Kidney (tissue), 14 donors: Measurements from ENCODE around the gene MAP2K3. TPM values are rescaled to one million over a fixed set of nuclear protein-coding genes. Genes with fewer than 3 reads are reported as not detected.
A peak's percentile ranks its signal among the peaks of the same experiment; 100 is the strongest.

Experiments used
- DNase-seq, 5 donors: peaks; one replicate each; pipeline ENCODE4 v3.0.0-alpha.2; 2013 to 2020
- FAIRE-seq: peaks from 2 replicates; lab custom pipeline; 2012; peaks lifted over from hg19 to GRCh38; lab: Jason Lieb, UNC
- H3K27ac ChIP-seq, 2 donors: one replicate each; pipeline ENCODE4 v1.7.0; 2013; ENCODE audit warnings: low read depth in 2 of 2, low read length in 2 of 2, inconsistent platforms in 1 of 2
- H3K27me3 ChIP-seq: one replicate; pipeline ENCODE4 v1.7.1; 2013; ENCODE audit warnings: low read length, inconsistent platforms; ENCODE audit not compliant: control insufficient read depth, insufficient read depth
- H3K36me3 ChIP-seq, 3 donors: one replicate each; pipeline versions ENCODE4 v1.7.0 to v1.7.1; 2013; ENCODE audit warnings: low read length in 3 of 3, control low read depth in 1 of 3, inconsistent platforms in 1 of 3; ENCODE audit not compliant: insufficient read depth in 3 of 3, control insufficient read depth in 2 of 3
- H3K4me1 ChIP-seq, 3 donors: one replicate each; pipeline versions ENCODE4 v1.7.0 to v1.7.1; 2013; ENCODE audit warnings: low read length in 3 of 3, inconsistent platforms in 1 of 3, low read depth in 1 of 3; ENCODE audit not compliant: control insufficient read depth in 2 of 3, insufficient read depth in 2 of 3
- H3K4me3 ChIP-seq, 3 donors: one replicate each; pipeline versions ENCODE4 v1.7.0 to v1.8.1; 2013; ENCODE audit warnings: low read length in 3 of 3, control low read depth in 1 of 3, inconsistent platforms in 1 of 3
- H3K9ac ChIP-seq, 3 donors: one replicate each; pipeline versions ENCODE4 v1.7.0 to v1.7.1; 2013; ENCODE audit warnings: low read length in 3 of 3, control low read depth in 1 of 3, inconsistent platforms in 1 of 3
- H3K9me3 ChIP-seq, 3 donors: one replicate each; pipeline versions ENCODE4 v1.7.0 to v1.7.1; 2013; ENCODE audit warnings: low read length in 3 of 3, control low read depth in 1 of 3, inconsistent platforms in 1 of 3; ENCODE audit not compliant: control insufficient read depth in 2 of 3, insufficient read depth in 1 of 3
- intact Hi-C: fragments of 100-400 bp; cut with DNase I; formaldehyde crosslinking; loops from one replicate; pipeline ENCODE4 v1.11.1; 2022
- polyA plus RNA-seq: library from polyadenylated mRNA; stranded (reverse); fragments of 350-450 nt; fragmentation: Illumina TruSeq; extraction: RNeasy Lipid Tissue Mini Kit (QIAGEN cat#74804); gene quantifications from one replicate; pipeline ENCODE4 v1.2.3, GENCODE V29; 2014; ENCODE audit warnings: low read depth, low replicate concordance; ENCODE audit not compliant: insufficient read depth
- total RNA-seq: library from RNA; stranded (reverse); fragmentation: NEBNext Ultra II Directional; extraction: Animal tissue kit (Norgen Biotek cat#: 25700); gene quantifications from one replicate; pipeline ENCODE4 v1.2.1, GENCODE V29; 2021
- TF ChIP-seq, protein P1 (sequence below): IDR thresholded peaks from 3 replicates; pipeline ENCODE4 v1.5.1; 2012; ENCODE audit warnings: mild to moderate bottlenecking, moderate library complexity, borderline replicate concordance; ENCODE audit not compliant: insufficient read depth; ENCODE audit errors: extremely low read depth
- donor health status: control.
- donor health status: control.
- donor health status: control.
- donor health status: control.
- donor health status: control.
- donor health status: DM: yes; HTN: yes; CAD: no.
- donor health status: Normal renal cell carcinoma (clear cell type).

The MAP2K3 gene
- total and polyA plus RNA-seq, 2 donors from 2014 or later = 40.1 to 44.0 TPM

DNA sequence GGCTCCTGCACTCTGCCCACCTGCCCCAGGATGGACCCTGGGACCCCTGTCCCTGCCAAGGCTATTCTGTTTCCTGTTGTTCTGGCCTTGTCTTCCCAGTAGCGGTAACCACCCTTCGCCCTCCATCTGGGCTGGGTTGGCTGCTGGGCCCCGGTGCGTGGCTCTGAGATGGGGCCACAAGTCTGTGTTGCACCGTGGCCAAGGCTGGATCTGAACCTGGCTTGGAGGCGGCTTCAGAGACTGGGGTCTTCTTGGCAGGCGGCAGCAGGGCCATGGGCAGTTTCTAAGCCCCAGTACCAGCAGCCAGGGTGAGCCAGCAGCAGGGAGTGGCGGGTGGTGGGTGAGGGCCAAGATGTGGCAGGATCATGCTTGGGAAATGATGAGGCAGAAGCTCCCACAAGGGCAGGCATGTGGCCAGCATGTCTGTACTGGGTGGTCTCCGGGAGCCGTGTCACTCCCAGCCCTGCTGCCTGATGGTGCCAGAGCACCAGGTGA, 12.6 kb downstream of the MAP2K3 start:
- peaks cover 0 to 30% (median 21%) of the 10 kb centered on the region in 3 donors for H3K36me3 ChIP-seq
- no peak overlapping the region for H3K9ac ChIP-seq
- no peak overlapping the region for H3K27ac ChIP-seq

DNA sequence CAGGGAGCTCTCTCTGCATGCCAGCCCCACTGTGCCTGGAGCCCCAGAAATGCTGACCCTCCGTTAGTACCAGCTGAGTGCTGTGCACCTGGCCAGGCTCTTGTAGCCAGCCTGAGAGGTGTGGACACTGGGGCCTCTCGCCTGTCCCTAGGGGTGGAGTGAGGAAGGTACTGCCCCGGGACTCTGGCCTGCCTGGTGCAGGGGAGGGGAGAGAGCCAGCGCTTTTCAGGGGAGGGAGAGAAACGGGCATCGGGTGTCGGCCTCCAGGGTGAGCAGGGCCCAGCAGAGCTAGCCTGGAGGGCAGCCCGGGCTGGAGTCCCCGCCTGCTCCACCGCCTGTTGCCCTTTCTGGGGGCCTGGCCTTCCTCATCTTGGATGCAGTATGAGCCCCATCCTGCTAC, 13.1 kb downstream of the MAP2K3 start:
- no peak overlapping the region for H3K4me3 ChIP-seq
- peaks cover 0 to 19% (median 15%) of the 10 kb centered on the region in 3 donors for H3K4me1 ChIP-seq
- H3K9ac ChIP-seq = no peak overlapping the region
- H3K27me3 ChIP-seq = no peaks in the 10 kb centered on the region
- FAIRE-seq (no peak), DNase-seq (peak in 1 of 5 donors; percentile 76)
- H3K27ac ChIP-seq = no peak overlapping the region
- peaks cover 0 to 35% (median 24%) of the 10 kb centered on the region in 3 donors for H3K36me3 ChIP-seq
- intact Hi-C loops = no loop called here
- no peaks in the 10 kb centered on the region for H3K9me3 ChIP-seq
- TF ChIP-seq, protein P1, sequence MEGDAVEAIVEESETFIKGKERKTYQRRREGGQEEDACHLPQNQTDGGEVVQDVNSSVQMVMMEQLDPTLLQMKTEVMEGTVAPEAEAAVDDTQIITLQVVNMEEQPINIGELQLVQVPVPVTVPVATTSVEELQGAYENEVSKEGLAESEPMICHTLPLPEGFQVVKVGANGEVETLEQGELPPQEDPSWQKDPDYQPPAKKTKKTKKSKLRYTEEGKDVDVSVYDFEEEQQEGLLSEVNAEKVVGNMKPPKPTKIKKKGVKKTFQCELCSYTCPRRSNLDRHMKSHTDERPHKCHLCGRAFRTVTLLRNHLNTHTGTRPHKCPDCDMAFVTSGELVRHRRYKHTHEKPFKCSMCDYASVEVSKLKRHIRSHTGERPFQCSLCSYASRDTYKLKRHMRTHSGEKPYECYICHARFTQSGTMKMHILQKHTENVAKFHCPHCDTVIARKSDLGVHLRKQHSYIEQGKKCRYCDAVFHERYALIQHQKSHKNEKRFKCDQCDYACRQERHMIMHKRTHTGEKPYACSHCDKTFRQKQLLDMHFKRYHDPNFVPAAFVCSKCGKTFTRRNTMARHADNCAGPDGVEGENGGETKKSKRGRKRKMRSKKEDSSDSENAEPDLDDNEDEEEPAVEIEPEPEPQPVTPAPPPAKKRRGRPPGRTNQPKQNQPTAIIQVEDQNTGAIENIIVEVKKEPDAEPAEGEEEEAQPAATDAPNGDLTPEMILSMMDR = no peak

More for the DNA sequence above, 12.6 kb downstream of the MAP2K3 start:
- TF ChIP-seq, protein P1 = no peak
- no peak overlapping the region for H3K4me3 ChIP-seq
- intact Hi-C loops = no loop called here
- H3K4me1 ChIP-seq = peaks cover 0 to 19% (median 15%) of the 10 kb centered on the region in 3 donors
- DNase-seq (peak in 1 of 5 donors; percentile 77), FAIRE-seq (no peak)
- H3K27me3 ChIP-seq = no peaks in the 10 kb centered on the region
- H3K9me3 ChIP-seq = no peaks in the 10 kb centered on the region

DNA sequence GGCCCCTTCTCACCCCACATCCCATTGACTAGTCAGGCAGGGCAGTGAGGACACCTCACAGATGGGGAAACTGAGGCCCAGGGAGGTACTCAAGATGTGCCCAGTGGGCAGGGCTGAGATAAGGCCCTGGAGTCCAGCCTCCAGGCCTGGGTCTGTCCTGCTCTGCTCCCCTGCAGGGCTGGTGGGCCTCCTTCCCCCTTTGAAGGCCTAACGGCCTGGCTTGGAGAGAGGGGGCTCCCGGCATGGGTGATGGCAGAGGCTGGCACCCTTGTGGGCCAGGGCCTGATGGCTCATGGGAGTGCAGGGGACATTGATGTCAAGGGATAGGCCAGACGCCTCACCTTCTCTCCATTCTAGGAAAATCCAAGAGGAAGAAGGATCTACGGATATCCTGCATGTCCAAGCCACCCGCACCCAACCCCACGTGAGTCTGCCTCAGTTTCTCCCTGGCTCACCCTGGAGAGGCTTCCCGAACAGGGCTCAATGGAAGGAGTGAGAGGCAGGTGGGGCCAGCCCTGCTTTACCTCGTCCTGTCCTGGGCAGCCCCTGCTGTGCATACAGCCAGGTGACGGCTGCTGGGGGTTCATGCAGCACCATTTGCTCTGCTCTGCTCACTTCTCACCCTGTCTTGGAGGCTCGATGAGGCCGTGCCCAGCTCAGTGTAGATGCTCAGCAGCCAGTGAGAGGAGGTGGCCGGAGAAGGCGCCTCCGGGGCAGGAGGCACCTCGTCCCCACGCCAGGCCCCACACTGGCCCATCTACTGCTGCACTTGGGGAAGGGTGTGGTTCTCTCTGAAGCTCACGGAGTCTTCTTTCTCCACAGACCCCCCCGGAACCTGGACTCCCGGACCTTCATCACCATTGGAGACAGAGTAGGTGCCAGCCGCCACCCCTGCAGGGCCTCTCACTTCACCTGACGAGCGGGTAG, 13.8 kb downstream of the MAP2K3 start:
- Histone ChIP-seq H3K4me3 (no peak overlapping the region), H3K27ac (no peak overlapping the region), H3K4me1 (peaks cover 0 to 19% (median 15%) of the 10 kb centered on the region in 3 donors), H3K9ac (no peak overlapping the region), H3K27me3 (no peaks in the 10 kb centered on the region), H3K36me3 (peaks cover 0 to 42% (median 31%) of the 10 kb centered on the region in 3 donors), H3K9me3 (no peaks in the 10 kb centered on the region)
- TF ChIP-seq, protein P1 = no peak
- FAIRE-seq (no peak), DNase-seq (peak in 1 of 5 donors; percentile 74)
- intact Hi-C loops = no loop called here
